ENCODE results near the gene MPV17L2.
A peak's percentile ranks its signal among the peaks of the same experiment; 100 is the strongest.

GRCh38 chr19:18239303-18239702 is 46.3 kb downstream of the MPV17L2 start:
- TF ChIP-seq CTCF (IDR thresholded peaks at IDR 0.05) (no peak), POLR2AphosphoS5 (IDR thresholded peaks at IDR 0.05; ENCODE audit: low read depth, low read length) (no peak), TCF7L2 (IDR thresholded peaks at IDR 0.05; ENCODE audit: low read depth, low read length) (no peak), REST (IDR thresholded peaks at IDR 0.05; ENCODE audit: insufficient read depth in 1 of 2, low read depth in 2 of 2, low read length in 1 of 2) (peak; percentile 86 to 90), SIN3A (IDR thresholded peaks at IDR 0.05; ENCODE audit: borderline replicate concordance, insufficient read depth, low read depth, low read length) (no peak)
